SK-N-SH (cell line): ENCODE data around the gene AUTS2. TPM values are rescaled to one million over a fixed set of nuclear protein-coding genes. Genes with fewer than 3 reads are reported as not detected.

ENCODE experiments used
- CTCF ChIA-PET: fragments of 300-600, 350-600 bp; formaldehyde crosslinking; extraction: SDS; loops from one replicate; lab custom pipeline; 2021; lab: Yijun Ruan, JAX
- POLR2A ChIA-PET: fragments of 350-600 bp; sonication (Branson Sonifier 250); formaldehyde crosslinking; extraction: SDS; loops from one replicate; lab custom pipeline; 2020; ENCODE audit warnings: antibody characterized with exemption, inconsistent platforms; lab: Yijun Ruan, JAX
- DNase-seq: peaks from one replicate; pipeline ENCODE4 v3.0.0; 2012
- H2AFZ ChIP-seq: fragments of 200-600 bp; sonication (generic); 2 replicates; pipeline ENCODE4 v1.8.1; 2016; ENCODE audit warnings: antibody characterized with exemption, mild to moderate bottlenecking, low read depth
- H3F3A ChIP-seq: fragments of 200-600 bp; sonication (generic); replicated peaks from 2 replicates; pipeline ENCODE3; 2016; ENCODE audit warnings: antibody characterized with exemption, mild to moderate bottlenecking; ENCODE audit not compliant: insufficient read depth
- H3K27ac ChIP-seq, 2 experiments: fragments of 200-500 bp in 1 of 2; fragments of 200-600 bp in 1 of 2; sonication (Bioruptor generic) in 1 of 2; sonication (generic), shearing (Covaris generic) in 1 of 2; 2 replicates each; pipeline versions ENCODE4 v1.5.1 to v1.6.1; 2014 to 2016; ENCODE audit warnings: low read depth in 2 of 2, inconsistent platforms in 1 of 2, low read length in 1 of 2, mild to moderate bottlenecking in 1 of 2, mixed read lengths in 1 of 2
- H3K27me3 ChIP-seq: fragments of 200-600 bp; sonication (generic), shearing (Covaris generic); 2 replicates; pipeline ENCODE4 v1.6.1; 2016; ENCODE audit warnings: mixed run types; ENCODE audit not compliant: insufficient read depth
- H3K36me3 ChIP-seq, 2 experiments: fragments of 200-500 bp in 1 of 2; fragments of 200-600 bp in 1 of 2; sonication (Bioruptor generic) in 1 of 2; sonication (generic) in 1 of 2; replicated peaks in 1 of 2; 2 replicates each; pipeline versions ENCODE3 to v1.5.1; 2014 to 2016; ENCODE audit warnings: low read length in 1 of 2, mild to moderate bottlenecking in 1 of 2; ENCODE audit not compliant: insufficient read depth in 2 of 2, control insufficient read depth in 1 of 2
- H3K4me1 ChIP-seq, 2 experiments: fragments of 200-500 bp in 1 of 2; fragments of 200-600 bp in 1 of 2; sonication (Bioruptor generic) in 1 of 2; sonication (generic), shearing (Covaris generic) in 1 of 2; 2 replicates each; pipeline versions ENCODE4 v1.5.1 to v1.6.1; 2014 to 2016; ENCODE audit warnings: low read depth in 1 of 2, low read length in 1 of 2, mixed run types in 1 of 2; ENCODE audit not compliant: insufficient read depth in 2 of 2, control insufficient read depth in 1 of 2
- H3K4me2 ChIP-seq: fragments of 200-600 bp; sonication (generic), shearing (Covaris generic); 2 replicates; pipeline ENCODE4 v1.6.1; 2017; ENCODE audit warnings: mixed run types
- H3K4me3 ChIP-seq, 2 experiments: fragments of 200-500 bp in 1 of 2; fragments of 200-600 bp in 1 of 2; sonication (Bioruptor generic) in 1 of 2; sonication (generic), shearing (Covaris generic) in 1 of 2; 2 replicates each; pipeline versions ENCODE4 v1.5.1 to v1.8.1; 2014 to 2016; ENCODE audit warnings: low read depth in 2 of 2, inconsistent platforms in 1 of 2, low read length in 1 of 2, mild to moderate bottlenecking in 1 of 2, mixed read lengths in 1 of 2, moderate library complexity in 1 of 2
- H3K79me2 ChIP-seq: fragments of 200-600 bp; sonication (generic); 2 replicates; pipeline ENCODE4 v1.8.1; 2017; ENCODE audit warnings: mild to moderate bottlenecking; ENCODE audit not compliant: insufficient read depth
- H3K9ac ChIP-seq: fragments of 200-600 bp; sonication (generic); 2 replicates; pipeline ENCODE4 v1.6.1; 2017; ENCODE audit warnings: mixed run types
- H3K9me2 ChIP-seq: fragments of 200-600 bp; sonication (generic); 2 replicates; pipeline ENCODE4 v1.6.1; 2017; ENCODE audit warnings: mixed run types
- H3K9me3 ChIP-seq: fragments of 200-600 bp; sonication (generic); 2 replicates; pipeline ENCODE4 v1.6.1; 2017; ENCODE audit warnings: mixed run types, mild to moderate bottlenecking, moderate library complexity
- H4K20me1 ChIP-seq: fragments of 200-600 bp; sonication (generic); 2 replicates; pipeline ENCODE4 v1.6.1; 2017; ENCODE audit warnings: mild to moderate bottlenecking, mixed run types; ENCODE audit not compliant: insufficient read depth
- CHD2 ChIP-seq: fragments of 150-350 bp; IDR thresholded peaks from 2 replicates; pipeline ENCODE4 v1.6.1; 2018; ENCODE audit warnings: low read length; ENCODE audit not compliant: partially characterized antibody
- CTCF ChIP-seq: fragments of 200-600 bp; sonication (generic); IDR thresholded peaks from 2 replicates; pipeline ENCODE4 v1.6.1; 2017; ENCODE audit warnings: antibody characterized with exemption, mild to moderate bottlenecking, moderate library complexity
- ELF1 ChIP-seq: IDR thresholded peaks from 2 replicates; pipeline ENCODE4 v1.4.0; 2012
- FOSL2 ChIP-seq: IDR thresholded peaks from 2 replicates; pipeline ENCODE4 v1.4.0; 2012; ENCODE audit warnings: low read depth, mild to moderate bottlenecking, moderate library complexity, borderline replicate concordance
- FOXM1 ChIP-seq: IDR thresholded peaks from 2 replicates; pipeline ENCODE4 v1.4.0; 2012; ENCODE audit warnings: low read depth, mild to moderate bottlenecking
- GABPA ChIP-seq: IDR thresholded peaks from 2 replicates; pipeline ENCODE4 v1.4.0; 2012; ENCODE audit warnings: low read depth, mild to moderate bottlenecking
- IRF3 ChIP-seq: fragments of 150-350 bp; IDR thresholded peaks from 2 replicates; pipeline ENCODE4 v1.6.1; 2016; ENCODE audit warnings: mild to moderate bottlenecking, low read depth, low read length
- MEF2A ChIP-seq: IDR thresholded peaks from 2 replicates; pipeline ENCODE4 v1.4.0; 2012; ENCODE audit warnings: low read depth, borderline replicate concordance
- NFIC ChIP-seq: IDR thresholded peaks from 2 replicates; pipeline ENCODE4 v1.4.0; 2012; ENCODE audit warnings: borderline replicate concordance
- RCOR1 ChIP-seq: fragments of 150-350 bp; IDR thresholded peaks from 2 replicates; pipeline ENCODE4 v1.6.1; 2017; ENCODE audit warnings: antibody characterized with exemption, low read length
- REST ChIP-seq: IDR thresholded peaks from 2 replicates; pipeline ENCODE4 v1.6.1; 2012; ENCODE audit warnings: mild to moderate bottlenecking, low read depth, low read length, moderate library complexity
- SMC3 ChIP-seq: IDR thresholded peaks from 2 replicates; pipeline ENCODE4 v1.6.1; 2012; ENCODE audit warnings: low read depth, low read length, improper control_type of control experiment
- TAF1 ChIP-seq: IDR thresholded peaks from 2 replicates; pipeline ENCODE4 v1.6.1; 2012; ENCODE audit warnings: low read depth, mild to moderate bottlenecking, low read length, moderate library complexity, borderline replicate concordance
- USF2 ChIP-seq: fragments of 150-350 bp; IDR thresholded peaks from 2 replicates; pipeline ENCODE4 v1.6.1; 2017; ENCODE audit warnings: antibody characterized with exemption, low read length, low read depth, borderline replicate concordance
- ZBTB33 ChIP-seq: IDR thresholded peaks from 2 replicates; pipeline ENCODE4 v1.4.0; 2012; ENCODE audit warnings: low read depth, borderline replicate concordance
- WGBS: methylation state at CpG from one replicate; pipeline ENCODE4 v1.1.6; 2017; ENCODE audit warnings: low lambda C conversion rate; 5-methylcytosine and 5-hydroxymethylcytosine counted together
- polyA plus RNA-seq, 3 experiments: library from polyadenylated mRNA; depleted of rRNA; stranded (reverse); fragments of >200 nt; gene quantifications; 2 replicates each; pipeline ENCODE4 v1.2.3, GENCODE V29; 2012

The AUTS2 gene
- polyA plus RNA-seq, 1 of the 3 experiments (the other 2 are of a cell fraction): 15.6 TPM

GRCh38 chr7:70460071-70460470, 861.8 kb downstream of the AUTS2 start (continued):
- TF ChIP-seq ZBTB33: no peak
- no peak for TF ChIP-seq TAF1
- no peak for TF ChIP-seq REST
- TF ChIP-seq NFIC: no peak
- no peak for TF ChIP-seq CTCF
- no peak for TF ChIP-seq IRF3
- no peak for TF ChIP-seq CHD2

- no peak overlapping the region for H3K4me3 ChIP-seq
- no peaks in the 10 kb centered on the region for H4K20me1 ChIP-seq
- no peaks in the 10 kb centered on the region for H3K27me3 ChIP-seq
- peaks cover 0 to 30% of the 10 kb centered on the region in 2 experiments; a peak in 2 of 4 replicates for H3K4me1 ChIP-seq
- WGBS: 87% methylated on average over 6 of the region's 6 CpGs
- no peak overlapping the region for H3K4me2 ChIP-seq
- no peak overlapping the region; a peak in 1 of 4 replicates for H3K27ac ChIP-seq
- no peak for TF ChIP-seq MEF2A
- no peak for TF ChIP-seq FOXM1
- TF ChIP-seq CHD2: no peak
- no peak for TF ChIP-seq ELF1
- no peak for TF ChIP-seq FOSL2
- TF ChIP-seq CTCF: no peak
- no peak for TF ChIP-seq SMC3
- TF ChIP-seq RCOR1: no peak
- TF ChIP-seq GABPA: no peak
- TF ChIP-seq USF2: no peak
- no peaks in the 10 kb centered on the region for H3K9me3 ChIP-seq
- ChIA-PET CTCF (interaction anchor here (1.7 kb wide), 1 partner anchor 45 kb away, joined by 5 read pairs; no protein-coding TSS in a partner anchor), POLR2A (no interaction called here)
- no peaks in the 10 kb centered on the region for H3K9me2 ChIP-seq
- H3K79me2 ChIP-seq: no peaks in the 10 kb centered on the region
- no peak overlapping the region for H3K9ac ChIP-seq
- no peak for DNase-seq
- no peak overlapping the region for H2AFZ ChIP-seq
- H3K36me3 ChIP-seq: no peaks in the 10 kb centered on the region
- H3F3A ChIP-seq: no peaks in the 10 kb centered on the region
These were observed 862.3 kb downstream of the AUTS2 start for GRCh38 chr7:70460562-70460961.
